ENCODE data around the gene DENND4A. TPM values are rescaled to one million over a fixed set of nuclear protein-coding genes. Genes with fewer than 3 reads are reported as not detected.

Gene DENND4A
- total RNA-seq, 1 donor from 2014 or later, result 17.5 TPM

DNA sequence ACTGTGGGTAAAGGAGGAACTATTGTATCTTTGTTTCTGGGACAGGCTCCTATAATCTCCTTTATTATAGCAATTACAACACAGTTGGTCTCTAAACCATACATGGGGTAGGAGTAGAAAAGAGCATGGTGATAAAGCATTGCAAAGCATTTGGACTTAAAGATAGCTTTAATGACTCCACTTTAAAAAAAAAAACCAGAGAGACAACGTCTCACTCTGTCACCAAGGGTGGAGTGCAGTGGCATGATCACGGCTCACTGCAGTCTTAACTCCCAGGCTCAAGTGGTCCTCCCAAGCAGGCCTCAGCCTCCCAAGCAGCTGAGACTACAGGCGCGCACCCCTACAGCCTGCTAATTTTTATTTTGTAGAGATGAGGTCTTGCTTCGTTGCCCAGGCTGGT lies 68.2 kb downstream of the DENND4A start:
- peaks cover 6% of the 10 kb centered on the region for H3K36me3 Mint-ChIP-seq (ENCODE audit: insufficient read depth)
- no peaks in the 10 kb centered on the region for H3K9me3 Mint-ChIP-seq (ENCODE audit: low read depth)
- TF ChIP-seq, protein P1, sequence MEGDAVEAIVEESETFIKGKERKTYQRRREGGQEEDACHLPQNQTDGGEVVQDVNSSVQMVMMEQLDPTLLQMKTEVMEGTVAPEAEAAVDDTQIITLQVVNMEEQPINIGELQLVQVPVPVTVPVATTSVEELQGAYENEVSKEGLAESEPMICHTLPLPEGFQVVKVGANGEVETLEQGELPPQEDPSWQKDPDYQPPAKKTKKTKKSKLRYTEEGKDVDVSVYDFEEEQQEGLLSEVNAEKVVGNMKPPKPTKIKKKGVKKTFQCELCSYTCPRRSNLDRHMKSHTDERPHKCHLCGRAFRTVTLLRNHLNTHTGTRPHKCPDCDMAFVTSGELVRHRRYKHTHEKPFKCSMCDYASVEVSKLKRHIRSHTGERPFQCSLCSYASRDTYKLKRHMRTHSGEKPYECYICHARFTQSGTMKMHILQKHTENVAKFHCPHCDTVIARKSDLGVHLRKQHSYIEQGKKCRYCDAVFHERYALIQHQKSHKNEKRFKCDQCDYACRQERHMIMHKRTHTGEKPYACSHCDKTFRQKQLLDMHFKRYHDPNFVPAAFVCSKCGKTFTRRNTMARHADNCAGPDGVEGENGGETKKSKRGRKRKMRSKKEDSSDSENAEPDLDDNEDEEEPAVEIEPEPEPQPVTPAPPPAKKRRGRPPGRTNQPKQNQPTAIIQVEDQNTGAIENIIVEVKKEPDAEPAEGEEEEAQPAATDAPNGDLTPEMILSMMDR (IDR thresholded peaks at IDR 0.05; ENCODE audit: unreplicated experiment), result no peak
- H3K27me3 Mint-ChIP-seq, result no peaks in the 10 kb centered on the region
- H3K27ac Mint-ChIP-seq, result no peak overlapping the region
- DNase-seq (ENCODE audit: low spot score, unreplicated experiment), result no peak
- H3K4me1 Mint-ChIP-seq (ENCODE audit: low read depth), result peaks cover 5% of the 10 kb centered on the region
- no peak overlapping the region for H3K4me3 Mint-ChIP-seq (ENCODE audit: low read depth)

DNA sequence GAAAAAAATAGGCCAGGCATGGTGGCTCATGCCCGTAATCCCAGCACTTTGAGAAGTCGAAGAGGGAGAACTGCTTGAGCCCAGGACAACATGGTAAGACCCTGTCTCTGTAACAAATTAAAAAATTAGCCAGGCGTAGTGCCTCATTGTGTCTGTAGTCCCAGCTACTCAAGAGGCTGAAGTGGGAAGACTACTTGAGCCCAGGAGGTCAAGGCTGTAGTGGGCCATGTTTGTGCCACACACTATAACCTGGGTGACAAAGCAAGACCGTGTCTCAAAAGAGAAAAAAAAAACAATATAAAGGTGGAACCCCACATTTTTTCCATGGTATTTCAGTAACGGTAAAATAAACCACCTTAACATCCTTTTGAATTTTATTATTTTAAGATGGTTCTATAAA lies 69.9 kb downstream of the DENND4A start:
- Mint-ChIP-seq H3K9me3 (ENCODE audit: low read depth) (no peaks in the 10 kb centered on the region), H3K4me3 (ENCODE audit: low read depth) (no peak overlapping the region), H3K4me1 (ENCODE audit: low read depth) (peaks cover 5% of the 10 kb centered on the region), H3K27ac (no peak overlapping the region), H3K36me3 (ENCODE audit: insufficient read depth) (peaks cover 7% of the 10 kb centered on the region), H3K27me3 (no peaks in the 10 kb centered on the region)
- no peak for DNase-seq (ENCODE audit: low spot score, unreplicated experiment)
- TF ChIP-seq, protein P1 (IDR thresholded peaks at IDR 0.05; ENCODE audit: unreplicated experiment), result no peak

- H3K9me3 Mint-ChIP-seq (ENCODE audit: low read depth), result peaks cover 12% of the 10 kb centered on the region
- no peaks in the 10 kb centered on the region for H3K4me1 Mint-ChIP-seq (ENCODE audit: low read depth)
- H3K36me3 Mint-ChIP-seq (ENCODE audit: insufficient read depth), result peaks cover 21% of the 10 kb centered on the region
- no peaks in the 10 kb centered on the region for H3K27me3 Mint-ChIP-seq
- no peak overlapping the region for H3K4me3 Mint-ChIP-seq (ENCODE audit: low read depth)
- DNase-seq (ENCODE audit: low spot score, unreplicated experiment), result no peak
- no peak overlapping the region for H3K27ac Mint-ChIP-seq
- TF ChIP-seq, protein P1 (IDR thresholded peaks at IDR 0.05; ENCODE audit: unreplicated experiment), result no peak
Measured at GRCh38 chr15:65712415-65712814, 79.7 kb downstream of the DENND4A start.

GRCh38 chr15:65695081-65695480 lies 97.0 kb downstream of the DENND4A start:
- no peaks in the 10 kb centered on the region for H3K27me3 Mint-ChIP-seq

DNA sequence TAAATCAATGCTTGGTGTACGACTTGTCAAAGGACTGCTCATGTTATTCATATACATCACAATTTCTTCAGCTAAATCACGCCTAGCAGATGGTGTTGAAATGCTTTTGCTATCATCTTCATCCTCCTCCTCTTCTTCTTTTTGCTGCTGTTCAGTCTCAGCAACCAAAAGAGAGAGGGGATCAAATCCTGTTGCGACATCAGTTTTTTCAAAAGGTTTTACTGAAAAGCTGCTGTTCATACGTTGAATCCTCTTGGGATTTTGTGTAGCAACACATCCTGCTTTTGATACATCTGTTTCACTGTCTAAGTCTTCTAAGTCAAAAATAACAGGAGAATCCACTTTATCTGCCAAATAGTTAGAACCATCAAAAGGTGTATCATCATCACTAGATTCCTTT lies 101.3 kb downstream of the DENND4A start:
- Mint-ChIP-seq H3K27me3 (no peaks in the 10 kb centered on the region), H3K4me1 (ENCODE audit: low read depth) (no peaks in the 10 kb centered on the region), H3K4me3 (ENCODE audit: low read depth) (no peak overlapping the region), H3K36me3 (ENCODE audit: insufficient read depth) (peaks cover 7% of the 10 kb centered on the region), H3K27ac (no peak overlapping the region), H3K9me3 (ENCODE audit: low read depth) (no peaks in the 10 kb centered on the region)
- TF ChIP-seq, protein P1 (IDR thresholded peaks at IDR 0.05; ENCODE audit: unreplicated experiment), result no peak
- no peak for DNase-seq (ENCODE audit: low spot score, unreplicated experiment)

More at GRCh38 chr15:65695081-65695480, 97.0 kb downstream of the DENND4A start:
- Mint-ChIP-seq H3K27ac (no peak overlapping the region), H3K4me1 (ENCODE audit: low read depth) (no peaks in the 10 kb centered on the region), H3K9me3 (ENCODE audit: low read depth) (no peaks in the 10 kb centered on the region), H3K4me3 (ENCODE audit: low read depth) (no peak overlapping the region), H3K36me3 (ENCODE audit: insufficient read depth) (peaks cover 6% of the 10 kb centered on the region)
- TF ChIP-seq, protein P1 (IDR thresholded peaks at IDR 0.05; ENCODE audit: unreplicated experiment), result no peak
- DNase-seq (ENCODE audit: low spot score, unreplicated experiment), result no peak
